ENCODE data around the gene TK2. TPM values are rescaled to one million over a fixed set of nuclear protein-coding genes. Genes with fewer than 3 reads are reported as not detected.
A peak's percentile ranks its signal among the peaks of the same experiment; 100 is the strongest.

Gene TK2
- polyA plus RNA-seq, 2 of the 4 experiments (the other 2 are of a cell fraction): 13.9 to 29.5 TPM

- CTCF ChIA-PET: interaction anchor here (0.9 to 1.7 kb wide), 3 partner anchors 14 to 16 kb away, joined by 3 to 5 read pairs (median 5); partner anchors contain the start of gene CKLF
- no peak for FAIRE-seq
Measured at GRCh38 chr16:66536525-66536924, 13.4 kb downstream of the TK2 start.

DNA sequence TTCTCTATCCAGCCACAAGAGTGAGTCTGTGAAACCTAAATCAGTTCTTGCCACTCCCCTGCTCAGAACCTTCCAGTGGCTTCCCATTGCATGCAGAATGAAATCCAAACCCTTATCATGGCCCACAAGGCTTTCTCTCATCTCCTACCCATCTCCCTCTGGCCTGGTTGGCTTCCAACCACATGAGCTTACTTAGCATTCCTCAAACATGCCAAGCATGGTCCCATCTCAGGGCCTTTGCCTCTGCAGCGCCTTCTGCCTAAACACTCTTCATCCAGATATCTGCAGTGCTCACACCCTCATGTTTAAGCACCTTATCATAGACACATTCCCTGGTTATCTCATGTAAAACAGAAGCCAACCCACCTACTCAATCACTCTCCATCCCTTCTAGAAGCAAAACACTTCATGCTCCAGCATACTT lies 15.5 kb downstream of the TK2 start:
- WGBS (ENCODE audit: missing lambda C conversion rate): 96% methylated on average over 1 of the region's 1 CpG
- ChIA-PET CTCF (interaction anchor here (1.3 to 1.5 kb wide), 2 partner anchors 9 to 10 kb away, joined by 3 to 4 read pairs; no protein-coding TSS in a partner anchor), POLR2A (no interaction called here)
- no peak overlapping the region for H3K4me3 ChIP-seq
- no peaks in the 10 kb centered on the region for H3K4me1 ChIP-seq
- DNase-seq (ENCODE audit: low read depth in 1 of 2, low spot score in 1 of 2) (no peak), FAIRE-seq (no peak), ATAC-seq (no peak)
- no peak overlapping the region for H3K4me2 ChIP-seq
- H3K9me3 ChIP-seq: no peaks in the 10 kb centered on the region
- H3K27ac ChIP-seq: no peak overlapping the region
- TF ChIP-seq EHF (CRISPR knock-in tag; IDR thresholded peaks at IDR 0.05): no peak
- TF ChIP-seq HOXA7 (CRISPR knock-in tag; IDR thresholded peaks at IDR 0.05): no peak
- TF ChIP-seq REST (IDR thresholded peaks at IDR 0.05): no peak
- no peak for TF ChIP-seq RAD21 (conservative IDR thresholded peaks at IDR 0.05 in 1 of 2, IDR thresholded peaks at IDR 0.05 in 1 of 2)
- no peak for TF ChIP-seq USF2 (IDR thresholded peaks at IDR 0.05)
- TF ChIP-seq, protein P1, sequence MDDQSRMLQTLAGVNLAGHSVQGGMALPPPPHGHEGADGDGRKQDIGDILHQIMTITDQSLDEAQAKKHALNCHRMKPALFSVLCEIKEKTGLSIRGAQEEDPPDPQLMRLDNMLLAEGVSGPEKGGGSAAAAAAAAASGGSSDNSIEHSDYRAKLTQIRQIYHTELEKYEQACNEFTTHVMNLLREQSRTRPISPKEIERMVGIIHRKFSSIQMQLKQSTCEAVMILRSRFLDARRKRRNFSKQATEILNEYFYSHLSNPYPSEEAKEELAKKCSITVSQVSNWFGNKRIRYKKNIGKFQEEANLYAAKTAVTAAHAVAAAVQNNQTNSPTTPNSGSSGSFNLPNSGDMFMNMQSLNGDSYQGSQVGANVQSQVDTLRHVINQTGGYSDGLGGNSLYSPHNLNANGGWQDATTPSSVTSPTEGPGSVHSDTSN (IDR thresholded peaks at IDR 0.05): no peak
- no peak for TF ChIP-seq ESRRA (IDR thresholded peaks at IDR 0.05; ENCODE audit: borderline replicate concordance, low read length)
- TF ChIP-seq FOXS1 (CRISPR knock-in tag; IDR thresholded peaks at IDR 0.05): no peak
- no peak for TF ChIP-seq HMGXB4 (CRISPR knock-in tag; IDR thresholded peaks at IDR 0.05; ENCODE audit: borderline replicate concordance)
- no peak for TF ChIP-seq MAFK (IDR thresholded peaks at IDR 0.05; ENCODE audit: partially characterized antibody)
- no peak for TF ChIP-seq HEYL (CRISPR knock-in tag; IDR thresholded peaks at IDR 0.05)
- TF ChIP-seq CBX2 (IDR thresholded peaks at IDR 0.05; ENCODE audit: borderline replicate concordance, low read depth): no peak
- TF ChIP-seq RCOR1 (IDR thresholded peaks at IDR 0.05; ENCODE audit: low read depth, low read length): no peak
- no peak for TF ChIP-seq ZC3H11A (IDR thresholded peaks at IDR 0.05)

More at GRCh38 chr16:66536525-66536924, 13.4 kb downstream of the TK2 start:
- ATAC-seq (peak; percentile 64 to 75; a peak in 5 of 6 replicates), DNase-seq (ENCODE audit: low read depth in 1 of 2, low spot score in 1 of 2) (no peak)
- Histone ChIP-seq H3K4me2 (no peak overlapping the region), H3K27ac (no peak overlapping the region), H3K9me3 (no peaks in the 10 kb centered on the region), H3K4me3 (no peak overlapping the region), H3K4me1 (no peaks in the 10 kb centered on the region)
- 85% methylated on average over 4 of the region's 4 CpGs for WGBS (ENCODE audit: missing lambda C conversion rate)
- TF ChIP-seq TP53 (CRISPR knock-in tag; IDR thresholded peaks at IDR 0.05) (no peak), REST (IDR thresholded peaks at IDR 0.05) (no peak), FOXS1 (CRISPR knock-in tag; IDR thresholded peaks at IDR 0.05) (no peak), MYC (IDR thresholded peaks at IDR 0.05; ENCODE audit: borderline replicate concordance, low read length) (no peak), RCOR1 (IDR thresholded peaks at IDR 0.05; ENCODE audit: low read depth, low read length) (no peak), KDM1A (IDR thresholded peaks at IDR 0.05; ENCODE audit: low read depth) (no peak), ZC3H11A (IDR thresholded peaks at IDR 0.05) (no peak), ZFP36 (IDR thresholded peaks at IDR 0.05; ENCODE audit: borderline replicate concordance, partially characterized antibody) (no peak)
- POLR2A ChIA-PET: interaction anchor here (0.7 kb wide), 1 partner anchor 299 kb away, joined by 3 read pairs; no protein-coding TSS in a partner anchor
